ENCODE data around the gene CUEDC2.

CUEDC2 gene

DNA sequence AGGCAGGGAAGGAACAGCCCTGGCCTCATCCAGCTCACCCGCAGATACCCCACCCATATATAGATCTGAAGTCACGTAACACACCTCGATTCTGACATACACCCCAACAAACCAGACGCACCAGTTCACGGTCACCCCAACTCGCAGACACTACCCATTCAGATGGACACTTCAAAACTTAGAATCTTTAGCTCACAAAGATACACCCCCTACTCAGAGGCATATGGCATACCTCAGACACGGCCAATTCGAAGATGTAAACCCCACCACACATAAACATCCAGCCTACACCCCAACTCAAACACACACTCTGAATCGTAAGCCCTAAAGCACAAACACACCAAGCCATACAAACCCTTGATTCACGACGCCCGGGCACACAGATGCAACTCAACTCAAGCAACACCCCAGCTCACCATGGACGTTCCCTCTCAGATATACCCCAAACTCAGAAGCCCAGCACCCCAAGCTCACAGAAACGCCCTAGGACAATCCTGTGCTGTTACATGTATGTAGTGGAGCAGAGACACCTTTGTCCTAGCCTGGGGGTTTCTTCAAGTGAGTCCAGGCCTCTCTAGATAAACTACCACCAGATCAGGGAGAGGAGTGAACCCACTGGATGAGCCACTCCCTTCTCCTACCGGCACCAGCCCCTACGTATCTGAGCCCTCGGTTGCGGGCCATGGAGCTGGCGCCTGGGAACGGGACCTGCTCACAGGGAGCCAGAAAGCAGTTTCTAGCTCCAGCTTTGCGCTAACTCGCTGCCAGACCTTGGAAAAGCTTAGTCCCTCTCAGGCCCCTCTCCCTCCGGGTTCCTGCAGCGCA, 22.6 kb downstream of the CUEDC2 start:
- no peak for DNase-seq

DNA sequence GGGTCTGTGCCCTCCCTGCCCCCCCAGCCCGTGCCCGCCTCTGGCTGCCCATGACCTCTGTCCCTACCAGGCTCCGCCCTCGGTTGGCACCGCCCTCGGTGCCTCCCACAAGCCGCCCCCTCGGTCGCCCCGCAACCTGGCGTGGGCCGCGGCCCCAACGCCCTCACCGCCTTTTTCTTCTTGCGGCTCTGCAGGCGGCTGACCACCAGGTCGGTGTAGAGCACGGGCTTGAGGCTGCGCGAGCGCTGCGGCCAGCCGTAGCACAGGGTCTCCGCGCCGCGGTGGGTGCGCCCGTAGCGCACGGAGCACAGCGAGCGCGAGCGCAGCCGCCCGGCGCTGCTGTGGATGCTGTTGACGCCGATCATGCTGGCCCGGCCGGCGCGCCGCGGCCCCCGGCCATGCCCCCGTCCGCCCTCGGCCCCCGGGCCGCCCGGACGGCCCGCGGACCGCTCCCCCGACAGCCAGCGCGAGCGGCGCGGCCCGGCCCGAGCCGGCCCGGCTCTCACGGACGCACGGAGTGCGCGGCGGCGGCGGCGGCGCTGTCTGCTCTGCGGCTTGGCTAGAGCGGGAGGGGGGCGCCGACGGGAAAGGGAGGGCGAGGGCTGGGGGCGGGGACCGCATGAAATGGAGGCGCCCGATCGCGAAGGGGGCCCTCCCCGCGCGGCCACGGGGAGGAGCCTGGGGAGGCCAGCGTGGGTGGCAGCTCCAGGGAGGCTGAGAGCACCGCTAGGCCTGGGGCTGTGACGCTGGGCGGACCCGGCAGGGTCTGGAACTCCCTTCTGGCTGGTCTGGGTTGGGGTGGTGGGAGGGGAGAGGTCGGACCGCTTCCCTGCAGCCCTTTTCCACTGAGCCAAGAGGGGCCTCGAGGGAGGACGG, 23.4 kb downstream of the CUEDC2 start:
- peak; percentile 45 for DNase-seq

DNA sequence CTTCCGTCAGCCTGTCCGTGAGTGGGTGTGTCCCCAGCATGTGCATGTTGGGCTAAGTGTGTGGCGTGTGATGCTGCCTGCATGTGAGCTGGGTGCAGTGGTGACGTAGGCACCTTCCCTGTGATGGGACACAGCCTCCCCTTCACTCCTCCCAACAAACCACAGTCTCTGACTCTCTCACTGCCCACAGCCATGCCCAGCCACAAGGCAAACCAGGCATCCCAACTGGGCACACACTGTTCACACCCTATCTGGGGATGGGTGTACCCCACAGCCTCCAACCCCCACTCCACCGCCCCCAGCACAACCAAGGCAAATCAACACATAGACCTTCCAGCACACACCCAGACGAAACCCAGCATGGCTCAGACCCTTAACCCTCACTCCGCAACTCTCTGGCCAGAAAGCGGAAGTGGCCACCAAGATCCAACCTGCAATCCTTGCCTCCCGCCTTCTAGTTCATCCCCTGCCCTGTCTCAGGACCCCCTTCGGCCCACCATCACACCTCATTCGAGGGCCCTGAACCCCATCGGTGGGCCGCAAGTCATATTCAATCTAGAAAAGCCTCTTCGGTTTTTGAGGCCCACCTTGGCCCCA, 24.1 kb downstream of the CUEDC2 start:
- no peak for DNase-seq

DNA sequence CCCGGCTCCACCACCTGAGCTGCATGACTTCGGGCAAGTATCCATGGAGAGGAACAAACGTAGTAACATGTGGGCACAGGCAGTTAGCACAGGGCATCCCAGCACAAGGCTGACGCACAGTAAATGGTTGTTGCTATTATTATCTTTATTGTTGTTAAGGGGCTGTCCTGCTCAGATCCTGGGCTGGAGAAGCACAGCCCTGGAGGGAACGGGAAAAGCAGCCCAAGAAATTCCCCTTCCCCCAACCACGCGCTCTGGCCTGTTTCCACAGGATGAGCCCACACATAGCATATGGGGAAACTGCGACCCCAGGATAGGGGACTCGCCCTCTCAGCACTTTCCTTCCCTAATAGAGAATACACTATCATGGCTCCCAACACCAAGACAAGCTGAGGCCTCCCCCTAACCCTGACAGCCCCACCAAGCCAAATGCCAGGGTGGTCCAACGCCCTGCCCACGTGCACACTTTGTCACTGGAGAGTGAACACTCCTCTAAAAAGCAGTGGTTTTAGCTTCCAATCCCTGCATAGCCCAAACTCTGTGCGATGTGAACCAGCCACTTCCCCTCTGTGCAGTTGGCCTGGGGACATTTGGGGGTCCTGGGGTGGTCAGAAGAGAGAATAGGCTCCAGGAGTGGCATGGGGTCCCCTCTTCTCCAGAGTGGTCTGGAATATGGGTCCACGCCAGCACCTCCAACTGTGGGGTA, 24.8 kb downstream of the CUEDC2 start:
- DNase-seq = no peak

DNA sequence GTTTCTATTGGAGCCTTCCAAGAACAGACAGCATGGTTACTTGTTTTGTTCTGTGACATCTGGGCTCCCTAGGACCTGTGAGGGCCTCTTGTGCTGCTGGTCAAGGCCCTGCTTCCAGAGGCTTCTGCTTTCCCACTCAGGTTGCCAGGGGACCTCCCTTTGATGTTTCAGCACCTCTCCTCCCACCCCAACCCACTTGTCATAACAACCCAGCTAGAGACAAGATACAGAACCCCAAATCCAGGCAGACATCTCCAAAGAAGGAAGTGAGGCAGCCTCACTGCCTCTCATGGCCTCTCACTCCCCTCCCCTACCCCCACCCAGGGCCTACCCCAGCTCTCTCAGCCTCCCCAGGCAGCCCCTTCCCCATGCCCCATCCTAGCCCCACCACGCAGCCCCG, 25.6 kb downstream of the CUEDC2 start:
- no peak for DNase-seq

- DNase-seq = no peak
Measured at GRCh38 chr10:102405632-102406031, 26.7 kb downstream of the CUEDC2 start.

DNA sequence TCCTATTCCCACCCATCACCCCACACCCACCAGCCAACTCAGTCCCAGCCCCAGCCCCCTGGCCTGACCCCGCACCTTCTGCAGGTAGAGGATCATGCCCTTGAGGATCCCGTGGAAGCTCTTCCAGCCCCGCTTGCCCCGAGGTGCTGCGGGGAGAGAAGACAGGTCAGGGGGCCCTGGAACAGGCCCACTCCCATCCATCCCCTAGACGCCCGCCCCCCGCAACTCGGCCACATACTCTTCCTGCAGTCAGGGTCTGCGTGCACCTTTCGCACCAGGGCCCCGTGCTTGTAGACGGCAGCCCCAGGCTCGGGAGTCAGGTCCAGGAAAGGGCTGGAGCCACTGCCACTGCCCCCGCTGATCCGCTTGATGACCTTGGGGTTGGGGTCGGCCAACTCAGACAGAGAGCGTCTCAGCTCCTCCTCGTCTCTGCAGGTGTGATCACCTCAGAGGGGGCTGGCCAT, 27.2 kb downstream of the CUEDC2 start:
- DNase-seq = no peak

DNA sequence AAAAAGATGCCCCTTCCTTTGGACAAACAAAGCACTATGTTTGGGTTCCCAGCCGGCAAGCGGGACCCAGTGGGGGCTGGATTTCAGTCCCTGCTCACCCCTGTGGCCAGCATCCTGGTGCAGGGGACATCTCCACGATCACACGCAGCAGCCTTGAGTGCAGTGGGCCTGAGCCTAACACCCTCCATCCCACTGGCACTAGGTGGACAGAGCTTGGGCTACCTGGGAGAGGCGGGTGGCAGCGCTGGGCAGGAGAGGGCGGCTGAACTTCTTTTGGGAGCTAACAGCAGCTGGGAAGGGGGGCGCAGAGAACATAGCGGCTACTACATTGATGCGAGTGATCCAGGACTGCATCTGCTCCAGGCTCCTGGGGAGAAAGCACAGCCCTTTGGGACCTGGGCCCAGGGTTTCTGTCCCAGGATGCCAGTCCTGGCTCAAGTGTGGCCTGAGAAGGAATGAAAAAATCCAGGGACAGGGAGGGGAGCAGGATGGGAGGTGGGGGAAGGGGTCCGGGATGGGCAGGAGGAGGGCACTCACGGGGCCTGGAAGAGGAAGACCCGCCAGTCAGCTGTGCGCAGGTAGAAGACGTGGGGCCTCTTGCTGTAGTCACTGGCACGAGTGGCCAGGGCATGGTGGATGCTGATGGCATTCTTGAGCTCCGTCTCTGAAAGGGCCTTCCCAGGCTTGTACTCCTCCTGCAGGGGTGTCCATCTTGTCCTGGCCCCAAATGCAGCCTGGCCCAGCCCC, 27.8 kb downstream of the CUEDC2 start:
- no peak for DNase-seq

DNA sequence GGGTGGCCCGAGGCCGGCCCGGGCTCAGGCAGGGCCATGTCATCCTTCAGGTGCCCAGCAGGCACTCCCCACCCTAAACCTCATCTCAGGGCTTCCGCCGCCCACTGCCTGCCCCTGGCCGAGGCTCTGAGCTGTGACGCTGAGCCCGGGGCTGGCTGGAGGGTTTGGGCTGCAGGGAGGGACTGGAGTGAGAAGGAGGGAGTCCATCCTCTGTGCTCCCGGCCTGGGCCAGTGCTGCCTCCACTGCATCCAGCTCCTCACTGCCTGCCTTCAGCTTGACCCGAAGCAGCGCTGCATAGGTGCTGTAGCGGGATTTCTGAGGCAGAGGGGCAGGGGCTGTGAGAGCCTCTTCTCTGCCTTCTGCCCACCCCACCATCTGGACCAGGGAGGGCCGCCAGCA, 29.3 kb downstream of the CUEDC2 start:
- no peak for DNase-seq

DNA sequence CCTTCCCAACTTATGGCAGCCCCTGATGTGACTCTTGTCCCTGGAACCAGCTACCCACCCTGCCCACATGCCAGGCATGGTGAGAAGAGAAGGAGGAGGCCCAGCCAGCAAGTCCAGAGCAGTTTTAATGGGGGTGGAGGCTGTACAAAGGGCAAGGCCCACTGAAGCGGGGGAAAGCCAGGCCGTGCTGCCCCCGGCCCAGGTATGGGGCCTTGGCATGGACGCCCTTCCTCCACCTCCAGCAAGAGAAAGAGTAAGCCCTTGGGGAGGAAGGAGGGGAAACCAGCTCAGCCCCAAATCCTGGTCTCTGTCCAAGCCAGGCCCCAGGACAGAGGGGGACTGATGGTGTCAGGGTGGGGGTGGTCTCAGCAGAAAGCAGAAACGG, 29.9 kb downstream of the CUEDC2 start:
- DNase-seq = no peak

- DNase-seq = no peak
Measured at GRCh38 chr10:102401735-102402511, 30.5 kb downstream of the CUEDC2 start.

- no peak for DNase-seq
Measured at GRCh38 chr10:102401342-102401654, 31.1 kb downstream of the CUEDC2 start.

GRCh38 chr10:102400598-102401341, 31.6 kb downstream of the CUEDC2 start:
- DNase-seq = no peak

GRCh38 chr10:102400076-102400475, 32.3 kb downstream of the CUEDC2 start:
- DNase-seq = peak; percentile 43

- DNase-seq = peak; percentile 81
Measured at GRCh38 chr10:102399217-102400021, 33.0 kb downstream of the CUEDC2 start.

DNA sequence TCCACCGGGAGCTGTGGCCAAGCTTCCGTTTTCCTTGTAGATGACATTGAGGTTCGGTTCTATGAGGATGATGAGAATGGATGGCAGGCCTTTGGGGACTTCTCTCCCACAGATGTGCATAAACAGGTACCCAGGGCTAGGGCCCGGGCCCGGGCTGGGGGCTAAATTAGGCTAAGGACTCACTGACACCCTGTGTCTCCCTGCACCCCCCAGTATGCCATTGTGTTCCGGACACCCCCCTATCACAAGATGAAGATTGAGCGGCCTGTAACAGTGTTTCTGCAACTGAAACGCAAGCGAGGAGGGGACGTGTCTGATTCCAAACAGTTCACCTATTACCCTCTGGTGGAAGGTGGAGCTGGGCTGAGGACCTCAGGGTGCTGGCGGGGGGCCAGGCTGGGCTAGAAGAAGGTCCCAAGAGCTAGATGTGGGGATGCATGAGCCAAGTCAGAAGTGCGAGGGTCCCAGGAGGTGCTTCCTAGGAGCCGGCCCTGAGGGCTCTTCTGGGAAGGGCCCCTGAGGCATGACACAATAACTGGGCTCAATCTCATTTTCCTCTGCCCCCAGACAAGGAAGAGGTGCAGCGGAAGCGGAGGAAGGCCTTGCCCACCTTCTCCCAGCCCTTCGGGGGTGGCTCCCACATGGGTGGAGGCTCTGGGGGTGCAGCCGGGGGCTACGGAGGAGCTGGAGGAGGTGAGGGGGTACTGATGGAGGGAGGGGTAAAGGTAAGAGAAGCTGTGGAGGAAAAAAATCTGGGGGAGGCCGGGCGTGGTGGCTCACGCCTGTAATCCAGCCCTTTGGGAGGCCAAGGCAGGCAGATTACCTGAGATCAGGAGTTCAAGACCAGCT, 34.0 kb downstream of the CUEDC2 start:
- DNase-seq = no peak

DNA sequence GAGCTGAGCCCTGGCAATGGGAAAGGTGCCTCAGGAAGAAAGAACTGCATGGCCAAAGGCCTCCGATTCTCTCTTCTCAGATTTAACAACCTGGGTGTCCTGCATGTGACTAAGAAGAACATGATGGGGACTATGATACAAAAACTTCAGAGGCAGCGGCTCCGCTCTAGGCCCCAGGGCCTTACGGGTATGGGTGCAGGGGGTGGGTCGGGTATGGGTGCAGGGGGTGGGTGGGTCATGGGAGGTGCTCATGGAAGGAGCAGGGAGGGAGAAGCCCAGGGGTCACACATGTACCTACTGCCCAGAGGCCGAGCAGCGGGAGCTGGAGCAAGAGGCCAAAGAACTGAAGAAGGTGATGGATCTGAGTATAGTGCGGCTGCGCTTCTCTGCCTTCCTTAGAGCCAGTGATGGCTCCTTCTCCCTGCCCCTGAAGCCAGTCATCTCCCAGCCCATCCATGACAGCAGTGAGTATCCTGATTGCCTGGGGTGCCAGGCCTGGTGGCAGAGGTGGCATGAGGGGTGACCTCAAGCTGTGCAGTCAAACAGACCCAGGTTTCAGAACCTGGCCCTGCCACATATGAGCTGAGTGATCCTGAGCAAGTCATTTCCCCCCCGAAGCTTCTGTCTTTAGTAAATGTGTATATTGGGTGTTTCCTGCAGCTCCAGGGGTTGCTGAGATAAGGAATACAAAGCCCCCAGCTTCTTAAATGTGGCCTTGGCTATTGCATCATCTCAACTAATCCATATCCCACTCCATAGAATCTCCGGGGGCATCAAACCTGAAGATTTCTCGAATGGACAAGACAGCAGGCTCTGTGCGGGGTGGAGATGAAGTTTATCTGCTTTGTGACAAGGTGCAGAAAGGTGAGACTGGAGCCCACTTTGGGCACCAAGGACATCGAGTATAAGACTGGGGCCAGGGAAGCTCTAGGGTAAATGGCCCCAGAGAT, 34.9 kb downstream of the CUEDC2 start:
- no peak for DNase-seq

- DNase-seq = no peak
Measured at GRCh38 chr10:102396730-102397151, 35.6 kb downstream of the CUEDC2 start.

All from NCI-H345 (cell line).